ENCODE measurements around the gene PIK3IP1. TPM values are rescaled to one million over a fixed set of nuclear protein-coding genes. Genes with fewer than 3 reads are reported as not detected.

The PIK3IP1 gene
- total and polyA plus RNA-seq, 2 of the 8 experiments (the other 6 are each of a cell fraction or from before 2014, with no cell fraction given), result 1.00 to 1.3 TPM

DNA sequence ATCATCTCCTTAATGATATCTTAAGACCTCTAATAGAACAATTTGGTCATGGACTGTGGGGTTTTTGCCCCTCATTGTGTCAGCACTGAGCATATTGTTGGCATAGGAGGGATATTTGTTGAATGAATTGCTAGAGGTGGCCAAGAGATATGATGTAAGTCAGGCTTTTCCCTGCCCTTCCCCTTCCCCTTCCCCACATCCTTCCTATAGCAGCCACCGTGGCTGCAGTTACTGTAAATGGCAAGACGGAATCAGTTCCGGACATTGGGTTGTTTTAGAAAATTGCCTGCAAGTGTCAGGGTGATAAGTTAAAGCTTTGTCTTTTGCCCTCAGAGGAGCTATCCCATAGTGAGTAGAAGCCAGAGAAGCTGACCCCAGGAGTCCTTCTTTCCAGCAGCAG, 57.2 kb downstream of the PIK3IP1 start (continued):
- TF ChIP-seq SUZ12 (IDR thresholded peaks at IDR 0.05; ENCODE audit: low read length) (no peak), SIRT6 (IDR thresholded peaks at IDR 0.05; ENCODE audit: low read length) (no peak), YY1 (IDR thresholded peaks at IDR 0.05; ENCODE audit: low read depth, low read length) (no peak), EZH2 (IDR thresholded peaks at IDR 0.05; ENCODE audit: low read depth, low read length, severe bottlenecking) (no peak), TAF1 (IDR thresholded peaks at IDR 0.05; ENCODE audit: low read depth, low read length) (no peak)
- TF ChIP-seq, protein P1, sequence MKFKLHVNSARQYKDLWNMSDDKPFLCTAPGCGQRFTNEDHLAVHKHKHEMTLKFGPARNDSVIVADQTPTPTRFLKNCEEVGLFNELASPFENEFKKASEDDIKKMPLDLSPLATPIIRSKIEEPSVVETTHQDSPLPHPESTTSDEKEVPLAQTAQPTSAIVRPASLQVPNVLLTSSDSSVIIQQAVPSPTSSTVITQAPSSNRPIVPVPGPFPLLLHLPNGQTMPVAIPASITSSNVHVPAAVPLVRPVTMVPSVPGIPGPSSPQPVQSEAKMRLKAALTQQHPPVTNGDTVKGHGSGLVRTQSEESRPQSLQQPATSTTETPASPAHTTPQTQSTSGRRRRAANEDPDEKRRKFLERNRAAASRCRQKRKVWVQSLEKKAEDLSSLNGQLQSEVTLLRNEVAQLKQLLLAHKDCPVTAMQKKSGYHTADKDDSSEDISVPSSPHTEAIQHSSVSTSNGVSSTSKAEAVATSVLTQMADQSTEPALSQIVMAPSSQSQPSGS (IDR thresholded peaks at IDR 0.05; ENCODE audit: low read length), result no peak
